Suprapubic skin (tissue), 4 donors: ENCODE data around the gene F5. TPM values are rescaled to one million over a fixed set of nuclear protein-coding genes. Genes with fewer than 3 reads are reported as not detected.

Experiments used
- DNase-seq, 2 donors: peaks; one replicate each; pipeline ENCODE4 v3.0.0-alpha.2; 2019; ENCODE audit warnings: low spot score in 2 of 2
- H3K27ac ChIP-seq: fragments of 200-600 bp; sonication (generic); one replicate; pipeline ENCODE4 v1.5.1; 2019
- H3K27me3 ChIP-seq: fragments of 200-600 bp; sonication (generic); one replicate; pipeline ENCODE4 v1.5.1; 2019
- H3K36me3 ChIP-seq: fragments of 200-600 bp; sonication (generic); one replicate; pipeline ENCODE4 v1.5.1; 2019
- H3K4me1 ChIP-seq: fragments of 200-600 bp; sonication (generic); one replicate; pipeline ENCODE4 v1.5.1; 2019
- H3K4me3 ChIP-seq: fragments of 200-600 bp; sonication (generic); one replicate; pipeline ENCODE4 v1.5.1; 2019; ENCODE audit warnings: mild to moderate bottlenecking
- H3K9me3 ChIP-seq: fragments of 200-600 bp; sonication (generic); one replicate; pipeline ENCODE4 v1.5.1; 2019
- CTCF ChIP-seq, 2 donors: fragments of 200-600 bp in 1 of 2; fragments of 450-650 bp in 1 of 2; sonication (generic) in 1 of 2; IDR thresholded peaks; one replicate each; pipeline ENCODE4 v1.5.1; 2016 to 2019; ENCODE audit warnings: antibody characterized with exemption in 2 of 2, mild to moderate bottlenecking in 1 of 2, moderate library complexity in 1 of 2
- EP300 ChIP-seq: sonication (generic); formaldehyde crosslinking; IDR thresholded peaks from one replicate; pipeline ENCODE4 v1.6.1; 2017; ENCODE audit warnings: antibody characterized with exemption
- POLR2A ChIP-seq, 2 donors: fragments of 450-650 bp; IDR thresholded peaks; one replicate each; pipeline ENCODE4 v1.6.1; 2017; ENCODE audit warnings: antibody characterized with exemption in 2 of 2, mild to moderate bottlenecking in 2 of 2, moderate library complexity in 2 of 2
- POLR2AphosphoS5 ChIP-seq, 3 donors: sonication (generic); formaldehyde crosslinking; IDR thresholded peaks; one replicate each; pipeline ENCODE4 v1.6.1; 2017; ENCODE audit warnings: antibody characterized with exemption in 3 of 3
- WGBS: methylation state at CpG from one replicate; pipeline ENCODE4 v1.1.5; 2018; 5-methylcytosine and 5-hydroxymethylcytosine counted together
- total RNA-seq, 4 donors: library from RNA; depleted of rRNA; stranded (reverse); fragments of >200 nt; gene quantifications; one replicate each; pipeline ENCODE4 v1.1.0, GENCODE V29; 2016

The F5 gene
- total RNA-seq, 4 donors from 2014 or later, result 3.4 to 8.9 (median 5.4) TPM

- DNase-seq, result no peak
- H3K9me3 ChIP-seq, result no peaks in the 10 kb centered on the region
- H3K27ac ChIP-seq, result peak overlapping the region; percentile 97
- no peaks in the 10 kb centered on the region for H3K27me3 ChIP-seq
- H3K36me3 ChIP-seq, result no peaks in the 10 kb centered on the region
- TF ChIP-seq EP300, result no peak
- TF ChIP-seq POLR2A (IDR thresholded peaks at IDR 0.05), result no peak
- no peak for TF ChIP-seq CTCF (IDR thresholded peaks at IDR 0.05)
- no peak for TF ChIP-seq POLR2AphosphoS5 (IDR thresholded peaks at IDR 0.05)
- peak overlapping the region; percentile 78 for H3K4me3 ChIP-seq
- peaks cover 40% of the 10 kb centered on the region for H3K4me1 ChIP-seq
- 46% methylated on average over 5 of the region's 5 CpGs for WGBS
Observed at GRCh38 chr1:169483500-169483966, 102.7 kb downstream of the F5 start.

- TF ChIP-seq CTCF (IDR thresholded peaks at IDR 0.05) (no peak), POLR2AphosphoS5 (IDR thresholded peaks at IDR 0.05) (no peak), EP300 (no peak), POLR2A (IDR thresholded peaks at IDR 0.05) (no peak)
- H3K27me3 ChIP-seq, result no peaks in the 10 kb centered on the region
- H3K27ac ChIP-seq, result no peak overlapping the region
- WGBS, result 80% methylated on average over 1 of the region's 1 CpG
- DNase-seq, result no peak
- H3K36me3 ChIP-seq, result peaks cover 15% of the 10 kb centered on the region
- no peaks in the 10 kb centered on the region for H3K9me3 ChIP-seq
- H3K4me3 ChIP-seq, result no peak overlapping the region
- H3K4me1 ChIP-seq, result peaks cover 22% of the 10 kb centered on the region
Observed at GRCh38 chr1:169479363-169480066, 106.8 kb downstream of the F5 start.

- Histone ChIP-seq H3K27me3 (no peaks in the 10 kb centered on the region), H3K27ac (no peak overlapping the region), H3K36me3 (peaks cover 15% of the 10 kb centered on the region), H3K4me3 (no peak overlapping the region), H3K4me1 (peaks cover 10% of the 10 kb centered on the region), H3K9me3 (no peaks in the 10 kb centered on the region)
- WGBS, result 88% methylated on average over 5 of the region's 5 CpGs
- TF ChIP-seq POLR2AphosphoS5 (IDR thresholded peaks at IDR 0.05) (no peak), POLR2A (IDR thresholded peaks at IDR 0.05) (no peak), EP300 (no peak), CTCF (IDR thresholded peaks at IDR 0.05) (no peak)
- no peak for DNase-seq
Observed at GRCh38 chr1:169478094-169478672, 108.1 kb downstream of the F5 start.

- no peaks in the 10 kb centered on the region for H3K27me3 ChIP-seq
- H3K4me3 ChIP-seq, result no peak overlapping the region
- no peaks in the 10 kb centered on the region for H3K9me3 ChIP-seq
- peaks cover 5% of the 10 kb centered on the region for H3K4me1 ChIP-seq
- H3K36me3 ChIP-seq, result peaks cover 15% of the 10 kb centered on the region
- H3K27ac ChIP-seq, result no peak overlapping the region
- DNase-seq, result no peak
- no peak for TF ChIP-seq POLR2AphosphoS5 (IDR thresholded peaks at IDR 0.05)
- no peak for TF ChIP-seq EP300
- TF ChIP-seq POLR2A (IDR thresholded peaks at IDR 0.05), result no peak
- TF ChIP-seq CTCF (IDR thresholded peaks at IDR 0.05), result no peak
- 85% methylated on average over 3 of the region's 3 CpGs for WGBS
Observed at GRCh38 chr1:169475806-169476387, 110.4 kb downstream of the F5 start.

GRCh38 chr1:169474302-169474995, 111.8 kb downstream of the F5 start:
- Histone ChIP-seq H3K4me3 (no peak overlapping the region), H3K4me1 (peaks cover 2% of the 10 kb centered on the region), H3K36me3 (peaks cover 18% of the 10 kb centered on the region), H3K27me3 (no peaks in the 10 kb centered on the region), H3K27ac (no peak overlapping the region), H3K9me3 (no peaks in the 10 kb centered on the region)
- TF ChIP-seq CTCF (IDR thresholded peaks at IDR 0.05), result no peak
- DNase-seq, result no peak
- 82% methylated on average over 1 of the region's 1 CpG for WGBS
